ENCODE results near the gene RGMB. TPM values are rescaled to one million over a fixed set of nuclear protein-coding genes. Genes with fewer than 3 reads are reported as not detected.
"Not testable (repeated sequence)": the region's sequence is repeated elsewhere in the genome, so short reads cannot be mapped to it uniquely, and the experiment has no call there.

Gene RGMB
- total and polyA plus RNA-seq, 7 donors, result 8.2 to 25.7 (median 14.1) TPM

- Histone ChIP-seq H3K27ac (no peak overlapping the region), H3K9me3 (no peaks in the 10 kb centered on the region), H3K4me1 (no peaks in the 10 kb centered on the region), H3K36me3 (ENCODE audit: insufficient read depth in 1 of 2, low read depth in 1 of 2) (no peaks in the 10 kb centered on the region), H3K4me3 (no peak overlapping the region), H3K27me3 (ENCODE audit: insufficient read depth in 3 of 3, low read length in 2 of 3) (no peaks in the 10 kb centered on the region)
- ATAC-seq, result no peak
- no peak for TF ChIP-seq CTCF (IDR thresholded peaks at IDR 0.05)
- intact Hi-C loops (cut with DNase I), result no loop called here
- no peak for DNase-seq
- WGBS, 3 donors, result 75 to 89% (median 81%) methylated on average over 1 of the region's 1 CpG
Observed at GRCh38 chr5:98735806-98736507, 37.5 kb upstream of the RGMB start.

- ATAC-seq (no peak), DNase-seq (no peak)
- Histone ChIP-seq H3K27ac (no peak overlapping the region), H3K4me3 (no peak overlapping the region), H3K36me3 (ENCODE audit: insufficient read depth in 1 of 2, low read depth in 1 of 2) (no peaks in the 10 kb centered on the region), H3K4me1 (no peaks in the 10 kb centered on the region), H3K27me3 (ENCODE audit: insufficient read depth in 3 of 3, low read length in 2 of 3) (no peaks in the 10 kb centered on the region), H3K9me3 (no peaks in the 10 kb centered on the region)
- no peak for TF ChIP-seq CTCF (IDR thresholded peaks at IDR 0.05)
- intact Hi-C loops (cut with DNase I), result no loop called here
Observed at GRCh38 chr5:98736753-98737152, 36.7 kb upstream of the RGMB start.

GRCh38 chr5:98737441-98737840 is 36.0 kb upstream of the RGMB start:
- H3K4me1 ChIP-seq; intact Hi-C loops (cut with DNase I); H3K4me3 ChIP-seq; DNase-seq; H3K9me3 ChIP-seq; ATAC-seq; H3K27me3 ChIP-seq (ENCODE audit: insufficient read depth in 3 of 3, low read length in 2 of 3); H3K36me3 ChIP-seq (ENCODE audit: insufficient read depth in 1 of 2, low read depth in 1 of 2); H3K27ac ChIP-seq: not testable (repeated sequence)
- 93 to 94% (median 93%) methylated on average over 9 of the region's 9 CpGs for WGBS, 3 donors

GRCh38 chr5:98738481-98739149 is 34.8 kb upstream of the RGMB start:
- intact Hi-C loops (cut with DNase I); H3K9me3 ChIP-seq; H3K27me3 ChIP-seq (ENCODE audit: insufficient read depth in 3 of 3, low read length in 2 of 3); DNase-seq; H3K4me1 ChIP-seq; H3K4me3 ChIP-seq; ATAC-seq; H3K27ac ChIP-seq; H3K36me3 ChIP-seq (ENCODE audit: insufficient read depth in 1 of 2, low read depth in 1 of 2): not testable (repeated sequence)
- WGBS, 3 donors, result 91 to 94% (median 93%) methylated on average over 4 of the region's 4 CpGs

GRCh38 chr5:98741926-98742325 is 31.5 kb upstream of the RGMB start:
- WGBS, 3 donors, result 60 to 83% (median 67%) methylated on average over 1 of the region's 1 CpG
- no peaks in the 10 kb centered on the region for H3K4me1 ChIP-seq
- no peak overlapping the region for H3K27ac ChIP-seq
- no peak overlapping the region for H3K4me3 ChIP-seq
- no peaks in the 10 kb centered on the region for H3K27me3 ChIP-seq (ENCODE audit: insufficient read depth in 3 of 3, low read length in 2 of 3)
- no peak for TF ChIP-seq CTCF (IDR thresholded peaks at IDR 0.05)
- no peaks in the 10 kb centered on the region for H3K36me3 ChIP-seq (ENCODE audit: insufficient read depth in 1 of 2, low read depth in 1 of 2)
- no peak for ATAC-seq
- no peak for DNase-seq
- intact Hi-C loops (cut with DNase I), result no loop called here
- peaks cover 6% of the 10 kb centered on the region for H3K9me3 ChIP-seq

Data from psoas muscle (tissue), 8 donors.